K562 (cell line): Measurements from ENCODE around the gene CCR6.

ENCODE experiments used
- ARHGAP35 ChIP-seq: fragments of 450-650 bp; IDR thresholded peaks from 2 replicates; pipeline ENCODE4 v1.6.1; 2018; ENCODE audit not compliant: partially characterized antibody
- BMI1 ChIP-seq: fragments of 150-350 bp; IDR thresholded peaks from 2 replicates; pipeline ENCODE4 v1.6.1; 2014; ENCODE audit warnings: low read length
- EHMT2 ChIP-seq: fragments of 450-650 bp; IDR thresholded peaks from 2 replicates; pipeline ENCODE4 v1.6.1; 2018; ENCODE audit warnings: antibody characterized with exemption
- EZH2 ChIP-seq: IDR thresholded peaks from 2 replicates; pipeline ENCODE4 v1.6.1; 2012; ENCODE audit warnings: low read depth, mild to moderate bottlenecking, inconsistent platforms, low read length, borderline replicate concordance
- PHF20 ChIP-seq: fragments of 450-650 bp; IDR thresholded peaks from 2 replicates; pipeline ENCODE4 v1.6.1; 2018; ENCODE audit not compliant: partially characterized antibody
- POLR2AphosphoS5 ChIP-seq: IDR thresholded peaks from 2 replicates; pipeline ENCODE4 v1.6.1; 2011; ENCODE audit warnings: mild to moderate bottlenecking, low read depth, low read length, moderate library complexity; ENCODE audit not compliant: control insufficient read depth, insufficient read depth
- YBX1 ChIP-seq: fragments of 450-650 bp; IDR thresholded peaks from 2 replicates; pipeline ENCODE4 v1.7.1; 2016; ENCODE audit warnings: mild to moderate bottlenecking
- TF ChIP-seq, protein P1 (sequence below): fragments of 450-650 bp; IDR thresholded peaks from 2 replicates; pipeline ENCODE4 v1.6.1; 2018; ENCODE audit not compliant: partially characterized antibody

GRCh38 chr6:167148997-167149396, 26.1 kb downstream of the CCR6 start:
- no peak for TF ChIP-seq ARHGAP35
- TF ChIP-seq, protein P1, sequence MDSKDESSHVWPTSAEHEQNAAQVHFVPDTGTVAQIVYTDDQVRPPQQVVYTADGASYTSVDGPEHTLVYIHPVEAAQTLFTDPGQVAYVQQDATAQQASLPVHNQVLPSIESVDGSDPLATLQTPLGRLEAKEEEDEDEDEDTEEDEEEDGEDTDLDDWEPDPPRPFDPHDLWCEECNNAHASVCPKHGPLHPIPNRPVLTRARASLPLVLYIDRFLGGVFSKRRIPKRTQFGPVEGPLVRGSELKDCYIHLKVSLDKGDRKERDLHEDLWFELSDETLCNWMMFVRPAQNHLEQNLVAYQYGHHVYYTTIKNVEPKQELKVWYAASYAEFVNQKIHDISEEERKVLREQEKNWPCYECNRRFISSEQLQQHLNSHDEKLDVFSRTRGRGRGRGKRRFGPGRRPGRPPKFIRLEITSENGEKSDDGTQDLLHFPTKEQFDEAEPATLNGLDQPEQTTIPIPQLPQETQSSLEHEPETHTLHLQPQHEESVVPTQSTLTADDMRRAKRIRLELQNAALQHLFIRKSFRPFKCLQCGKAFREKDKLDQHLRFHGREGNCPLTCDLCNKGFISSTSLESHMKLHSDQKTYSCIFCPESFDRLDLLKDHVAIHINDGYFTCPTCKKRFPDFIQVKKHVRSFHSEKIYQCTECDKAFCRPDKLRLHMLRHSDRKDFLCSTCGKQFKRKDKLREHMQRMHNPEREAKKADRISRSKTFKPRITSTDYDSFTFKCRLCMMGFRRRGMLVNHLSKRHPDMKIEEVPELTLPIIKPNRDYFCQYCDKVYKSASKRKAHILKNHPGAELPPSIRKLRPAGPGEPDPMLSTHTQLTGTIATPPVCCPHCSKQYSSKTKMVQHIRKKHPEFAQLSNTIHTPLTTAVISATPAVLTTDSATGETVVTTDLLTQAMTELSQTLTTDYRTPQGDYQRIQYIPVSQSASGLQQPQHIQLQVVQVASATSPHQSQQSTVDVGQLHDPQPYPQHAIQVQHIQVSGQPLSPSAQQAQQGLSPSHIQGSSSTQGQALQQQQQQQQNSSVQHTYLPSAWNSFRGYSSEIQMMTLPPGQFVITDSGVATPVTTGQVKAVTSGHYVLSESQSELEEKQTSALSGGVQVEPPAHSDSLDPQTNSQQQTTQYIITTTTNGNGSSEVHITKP, result no peak
- TF ChIP-seq EZH2, result no peak
- TF ChIP-seq EHMT2, result no peak
- no peak for TF ChIP-seq PHF20
- no peak for TF ChIP-seq POLR2AphosphoS5
- no peak for TF ChIP-seq YBX1
- TF ChIP-seq BMI1, result no peak
